ENCODE results near the gene PLOD1.

Gene PLOD1

GRCh38 chr1:11944358-11944931, 9.9 kb downstream of the PLOD1 start (continued):
- TF ChIP-seq ZSCAN30 (tag by site-specific recombination; IDR thresholded peaks at IDR 0.05): peak; percentile 91
- peak; percentile 64 for TF ChIP-seq ZBTB20 (tag by site-specific recombination; IDR thresholded peaks at IDR 0.05)
- peak; percentile 99 for TF ChIP-seq ZNF501 (tag by site-specific recombination; IDR thresholded peaks at IDR 0.05)
- peak; percentile 68; the same call in 1 of the 2 replicates for TF ChIP-seq ZNF580 (tag by site-specific recombination; IDR thresholded peaks at IDR 0.05)
- peak; percentile 84; the same call in 1 of the 2 replicates for TF ChIP-seq GLI4 (tag by site-specific recombination; IDR thresholded peaks at IDR 0.05)
- no peak for TF ChIP-seq ZNF341 (tag by site-specific recombination; IDR thresholded peaks at IDR 0.05; ENCODE audit: low read depth)
- TF ChIP-seq MZF1 (tag by site-specific recombination; IDR thresholded peaks at IDR 0.05; ENCODE audit: borderline replicate concordance): peak; percentile 14; the same call in 1 of the 2 replicates
- TF ChIP-seq SALL2 (tag by site-specific recombination; IDR thresholded peaks at IDR 0.05; ENCODE audit: borderline replicate concordance): peak; percentile 48; the same call in 1 of the 2 replicates
- TF ChIP-seq OSR2 (tag by site-specific recombination; IDR thresholded peaks at IDR 0.05): peak; percentile 33
- peak; percentile 89 for TF ChIP-seq ZFP69B (tag by site-specific recombination; IDR thresholded peaks at IDR 0.05)
- TF ChIP-seq BCL11B (tag by site-specific recombination; IDR thresholded peaks at IDR 0.05; ENCODE audit: low read depth): peak; percentile 93
- no peak for TF ChIP-seq ZNF169 (tag by site-specific recombination; IDR thresholded peaks at IDR 0.05)
- TF ChIP-seq ZNF292 (tag by site-specific recombination; IDR thresholded peaks at IDR 0.05; ENCODE audit: borderline replicate concordance, low read depth): no peak
- TF ChIP-seq MEIS1 (CRISPR knock-in tag; IDR thresholded peaks at IDR 0.05; ENCODE audit: borderline replicate concordance): no peak

DNA sequence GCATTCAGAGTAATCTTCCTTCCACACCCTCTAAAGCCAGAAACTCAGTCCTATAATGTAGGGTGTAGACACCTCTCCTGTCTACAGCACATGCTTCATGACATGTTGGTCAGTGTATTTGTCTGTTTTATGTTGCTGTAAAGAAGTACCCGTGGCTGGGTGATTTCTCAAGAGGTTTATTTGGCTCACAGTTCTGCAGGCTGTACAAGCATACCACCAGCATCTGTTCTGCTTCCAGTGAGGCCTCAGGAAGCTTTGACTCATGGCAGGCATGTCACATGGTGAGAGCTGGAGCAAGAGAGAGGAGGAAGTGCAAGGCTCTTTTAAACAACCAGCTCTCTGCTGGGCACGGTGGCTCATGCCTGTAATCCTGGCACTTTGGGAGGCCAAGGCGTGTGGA, 12.1 kb downstream of the PLOD1 start:
- Histone ChIP-seq H3K27ac (ENCODE audit: extremely low read depth, low read depth, low read length) (no peak overlapping the region), H3K4me1 (ENCODE audit: control insufficient read depth, insufficient read depth, low read length) (no peaks in the 10 kb centered on the region; the same call in 1 of the 2 replicates), H3K4me3 (ENCODE audit: low read depth, low read length) (no peak overlapping the region), H3K9me3 (ENCODE audit: control insufficient read depth, insufficient read depth, low read depth, low read length) (no peaks in the 10 kb centered on the region), H3K36me3 (ENCODE audit: control insufficient read depth in 2 of 2, insufficient read depth in 1 of 2, low read length in 2 of 2) (peaks cover 0 to 65% of the 10 kb centered on the region in 2 experiments; a peak in 2 of 3 replicates)
- ChIA-PET CTCF (no interaction called here), POLR2A (interaction anchor here (0.6 to 1.4 kb wide), 2 partner anchors 38 to 911 kb away, joined by 4 to 8 read pairs; no protein-coding TSS in a partner anchor)
- TF ChIP-seq OVOL3 (tag by site-specific recombination; IDR thresholded peaks at IDR 0.05) (no peak), ZNF776 (tag by site-specific recombination; IDR thresholded peaks at IDR 0.05; ENCODE audit: borderline replicate concordance) (peak; percentile 94), SETDB1 (IDR thresholded peaks at IDR 0.05; ENCODE audit: insufficient read length, low read length) (peak; percentile 68), TRIM28 (IDR thresholded peaks at IDR 0.05; ENCODE audit: borderline replicate concordance, low read length) (peak; percentile 56; the same call in 1 of the 2 replicates)

DNA sequence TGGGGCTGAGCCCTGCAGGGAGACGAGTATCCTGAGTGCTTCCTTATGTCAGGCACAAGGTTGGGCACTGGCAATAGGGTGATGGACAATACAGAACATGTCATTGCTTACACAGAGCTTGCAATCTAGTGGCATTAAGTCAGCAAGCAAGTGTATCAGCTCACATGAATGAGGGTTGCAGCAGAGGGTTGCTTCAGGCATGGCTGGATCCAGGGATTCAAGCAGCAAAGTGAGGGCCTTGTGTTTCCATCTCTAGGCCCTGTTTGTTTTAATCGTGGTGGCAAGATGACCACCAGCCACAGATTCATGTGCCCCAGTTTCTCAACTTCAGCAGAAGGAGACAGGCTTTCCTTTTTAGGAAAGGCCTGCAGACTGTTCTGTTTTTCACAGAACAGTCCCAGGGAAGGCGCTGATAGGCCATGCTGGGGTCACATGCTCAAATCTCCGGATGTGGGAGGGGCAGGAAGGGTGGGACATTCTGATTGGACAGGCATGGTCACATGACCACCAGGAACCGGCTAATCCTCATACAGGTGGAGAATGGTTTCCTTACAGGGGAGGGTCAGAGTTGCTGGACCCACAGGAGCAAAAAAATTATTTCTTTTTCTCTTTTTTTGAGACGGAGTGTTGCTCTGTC, 14.4 kb downstream of the PLOD1 start:
- H3K9me3 ChIP-seq (ENCODE audit: control insufficient read depth, insufficient read depth, low read depth, low read length): no peaks in the 10 kb centered on the region
- ChIA-PET POLR2A (interaction anchor here (0.8 kb wide), 1 partner anchor 39 kb away, joined by 3 read pairs; no protein-coding TSS in a partner anchor), CTCF (no interaction called here)
- no peaks in the 10 kb centered on the region; the same call in 1 of the 2 replicates for H3K4me1 ChIP-seq (ENCODE audit: control insufficient read depth, insufficient read depth, low read length)
- no peak overlapping the region for H3K4me3 ChIP-seq (ENCODE audit: low read depth, low read length)
- H3K36me3 ChIP-seq (ENCODE audit: control insufficient read depth in 2 of 2, insufficient read depth in 1 of 2, low read length in 2 of 2): peaks cover 6 to 71% of the 10 kb centered on the region in 2 experiments; a peak in 2 of 3 replicates
- no peak overlapping the region for H3K27ac ChIP-seq (ENCODE audit: extremely low read depth, low read depth, low read length)
- TF ChIP-seq ZNF768 (tag by site-specific recombination; IDR thresholded peaks at IDR 0.05) (no peak), ZNF175 (tag by site-specific recombination; IDR thresholded peaks at IDR 0.05) (no peak), ZNF433 (tag by site-specific recombination; IDR thresholded peaks at IDR 0.05; ENCODE audit: low read depth) (no peak), TCF7L2 (IDR thresholded peaks at IDR 0.05; ENCODE audit: borderline replicate concordance, low read depth, low read length) (no peak), SALL2 (tag by site-specific recombination; IDR thresholded peaks at IDR 0.05; ENCODE audit: borderline replicate concordance) (no peak), GLIS1 (tag by site-specific recombination; IDR thresholded peaks at IDR 0.05) (no peak), ZNF645 (tag by site-specific recombination; IDR thresholded peaks at IDR 0.05) (no peak), ZNF426 (tag by site-specific recombination; IDR thresholded peaks at IDR 0.05) (no peak), ZNF654 (tag by site-specific recombination; IDR thresholded peaks at IDR 0.05; ENCODE audit: low read depth) (no peak)
- TF ChIP-seq, protein P1, sequence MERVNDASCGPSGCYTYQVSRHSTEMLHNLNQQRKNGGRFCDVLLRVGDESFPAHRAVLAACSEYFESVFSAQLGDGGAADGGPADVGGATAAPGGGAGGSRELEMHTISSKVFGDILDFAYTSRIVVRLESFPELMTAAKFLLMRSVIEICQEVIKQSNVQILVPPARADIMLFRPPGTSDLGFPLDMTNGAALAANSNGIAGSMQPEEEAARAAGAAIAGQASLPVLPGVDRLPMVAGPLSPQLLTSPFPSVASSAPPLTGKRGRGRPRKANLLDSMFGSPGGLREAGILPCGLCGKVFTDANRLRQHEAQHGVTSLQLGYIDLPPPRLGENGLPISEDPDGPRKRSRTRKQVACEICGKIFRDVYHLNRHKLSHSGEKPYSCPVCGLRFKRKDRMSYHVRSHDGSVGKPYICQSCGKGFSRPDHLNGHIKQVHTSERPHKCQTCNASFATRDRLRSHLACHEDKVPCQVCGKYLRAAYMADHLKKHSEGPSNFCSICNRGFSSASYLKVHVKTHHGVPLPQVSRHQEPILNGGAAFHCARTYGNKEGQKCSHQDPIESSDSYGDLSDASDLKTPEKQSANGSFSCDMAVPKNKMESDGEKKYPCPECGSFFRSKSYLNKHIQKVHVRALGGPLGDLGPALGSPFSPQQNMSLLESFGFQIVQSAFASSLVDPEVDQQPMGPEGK (tag by site-specific recombination; IDR thresholded peaks at IDR 0.05): no peak
- TF ChIP-seq, protein P2, sequence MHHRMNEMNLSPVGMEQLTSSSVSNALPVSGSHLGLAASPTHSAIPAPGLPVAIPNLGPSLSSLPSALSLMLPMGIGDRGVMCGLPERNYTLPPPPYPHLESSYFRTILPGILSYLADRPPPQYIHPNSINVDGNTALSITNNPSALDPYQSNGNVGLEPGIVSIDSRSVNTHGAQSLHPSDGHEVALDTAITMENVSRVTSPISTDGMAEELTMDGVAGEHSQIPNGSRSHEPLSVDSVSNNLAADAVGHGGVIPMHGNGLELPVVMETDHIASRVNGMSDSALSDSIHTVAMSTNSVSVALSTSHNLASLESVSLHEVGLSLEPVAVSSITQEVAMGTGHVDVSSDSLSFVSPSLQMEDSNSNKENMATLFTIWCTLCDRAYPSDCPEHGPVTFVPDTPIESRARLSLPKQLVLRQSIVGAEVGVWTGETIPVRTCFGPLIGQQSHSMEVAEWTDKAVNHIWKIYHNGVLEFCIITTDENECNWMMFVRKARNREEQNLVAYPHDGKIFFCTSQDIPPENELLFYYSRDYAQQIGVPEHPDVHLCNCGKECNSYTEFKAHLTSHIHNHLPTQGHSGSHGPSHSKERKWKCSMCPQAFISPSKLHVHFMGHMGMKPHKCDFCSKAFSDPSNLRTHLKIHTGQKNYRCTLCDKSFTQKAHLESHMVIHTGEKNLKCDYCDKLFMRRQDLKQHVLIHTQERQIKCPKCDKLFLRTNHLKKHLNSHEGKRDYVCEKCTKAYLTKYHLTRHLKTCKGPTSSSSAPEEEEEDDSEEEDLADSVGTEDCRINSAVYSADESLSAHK (tag by site-specific recombination; IDR thresholded peaks at IDR 0.05): no peak
